ENCODE results near the gene SH2D2A. TPM values are rescaled to one million over a fixed set of nuclear protein-coding genes. Genes with fewer than 3 reads are reported as not detected.
A peak's percentile ranks its signal among the peaks of the same experiment; 100 is the strongest.

The SH2D2A gene
- total RNA-seq, 1 donor from 2014 or later = 1.1 TPM

GRCh38 chr1:156804572-156805243, 11.9 kb downstream of the SH2D2A start:
- no peak for TF ChIP-seq CTCF (conservative IDR thresholded peaks at IDR 0.05)
- no peaks in the 10 kb centered on the region for H3K27me3 Mint-ChIP-seq (ENCODE audit: low read depth)
- DNase-seq (ENCODE audit: low read depth, low spot score) = no peak
- no peaks in the 10 kb centered on the region for H3K4me1 Mint-ChIP-seq
- no peak overlapping the region for H3K4me3 Mint-ChIP-seq
- peaks cover 4% of the 10 kb centered on the region for H3K36me3 Mint-ChIP-seq (ENCODE audit: low read depth)
- H3K27ac Mint-ChIP-seq (ENCODE audit: unreplicated experiment) = peak overlapping the region; percentile 10
- H3K9me3 Mint-ChIP-seq = no peaks in the 10 kb centered on the region

- no peaks in the 10 kb centered on the region for H3K4me1 Mint-ChIP-seq
- TF ChIP-seq CTCF (conservative IDR thresholded peaks at IDR 0.05) = no peak
- DNase-seq (ENCODE audit: low read depth, low spot score) = no peak
- no peaks in the 10 kb centered on the region for H3K27me3 Mint-ChIP-seq (ENCODE audit: low read depth)
- peaks cover 4% of the 10 kb centered on the region for H3K36me3 Mint-ChIP-seq (ENCODE audit: low read depth)
- no peaks in the 10 kb centered on the region for H3K9me3 Mint-ChIP-seq
- H3K4me3 Mint-ChIP-seq = no peak overlapping the region
- no peak overlapping the region for H3K27ac Mint-ChIP-seq (ENCODE audit: unreplicated experiment)
These were observed 12.6 kb downstream of the SH2D2A start for GRCh38 chr1:156804026-156804425.

- Mint-ChIP-seq H3K4me3 (no peak overlapping the region), H3K27me3 (ENCODE audit: low read depth) (no peaks in the 10 kb centered on the region), H3K27ac (ENCODE audit: unreplicated experiment) (no peak overlapping the region), H3K9me3 (no peaks in the 10 kb centered on the region), H3K4me1 (no peaks in the 10 kb centered on the region), H3K36me3 (ENCODE audit: low read depth) (peaks cover 4% of the 10 kb centered on the region)
- TF ChIP-seq CTCF (conservative IDR thresholded peaks at IDR 0.05) = no peak
- DNase-seq (ENCODE audit: low read depth, low spot score) = no peak
These were observed 13.4 kb downstream of the SH2D2A start for GRCh38 chr1:156803086-156803851.

GRCh38 chr1:156802421-156802935, 14.2 kb downstream of the SH2D2A start:
- no peak for DNase-seq (ENCODE audit: low read depth, low spot score)
- peaks cover 4% of the 10 kb centered on the region for H3K36me3 Mint-ChIP-seq (ENCODE audit: low read depth)
- no peaks in the 10 kb centered on the region for H3K27me3 Mint-ChIP-seq (ENCODE audit: low read depth)
- H3K9me3 Mint-ChIP-seq = no peaks in the 10 kb centered on the region
- H3K4me1 Mint-ChIP-seq = no peaks in the 10 kb centered on the region
- H3K27ac Mint-ChIP-seq (ENCODE audit: unreplicated experiment) = no peak overlapping the region
- TF ChIP-seq CTCF (conservative IDR thresholded peaks at IDR 0.05) = no peak
- no peak overlapping the region for H3K4me3 Mint-ChIP-seq

GRCh38 chr1:156801409-156802121, 15.1 kb downstream of the SH2D2A start:
- Mint-ChIP-seq H3K4me3 (no peak overlapping the region), H3K27me3 (ENCODE audit: low read depth) (no peaks in the 10 kb centered on the region), H3K4me1 (no peaks in the 10 kb centered on the region), H3K9me3 (no peaks in the 10 kb centered on the region), H3K27ac (ENCODE audit: unreplicated experiment) (peak overlapping the region; percentile 58), H3K36me3 (ENCODE audit: low read depth) (peaks cover 4% of the 10 kb centered on the region)
- DNase-seq (ENCODE audit: low read depth, low spot score) = no peak
- TF ChIP-seq CTCF (conservative IDR thresholded peaks at IDR 0.05) = no peak

All from neural crest cell (in vitro differentiated cells).